ENCODE results near the gene TENT5C.

TENT5C gene

DNA sequence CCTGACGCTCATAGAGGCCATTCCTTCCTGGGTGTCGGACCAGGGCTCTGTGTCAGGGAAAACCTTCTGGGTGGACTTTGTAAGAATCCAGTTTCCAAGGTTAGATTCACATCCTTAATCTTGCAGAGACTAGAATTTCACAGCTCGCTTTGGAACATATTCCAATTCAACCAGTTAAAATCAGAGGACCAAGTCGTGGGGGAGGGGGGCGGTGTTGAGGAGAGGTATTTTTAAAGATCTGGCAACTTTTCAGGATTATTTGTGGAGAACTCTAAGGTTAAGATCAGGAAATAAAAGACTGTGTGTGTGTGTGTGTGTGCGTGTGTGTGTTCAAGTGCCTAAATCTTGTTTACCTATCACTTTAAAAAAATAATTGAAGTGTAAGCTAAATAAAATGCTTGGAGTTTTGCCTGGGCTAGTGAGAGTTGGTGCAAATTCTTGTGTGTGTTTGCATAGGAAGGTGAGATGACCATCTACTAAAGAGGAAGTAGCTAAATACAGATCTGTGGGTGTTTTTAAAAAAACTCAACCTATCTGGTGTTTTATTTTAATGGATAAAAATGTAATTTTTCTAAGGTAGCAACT lies 21.8 kb downstream of the TENT5C start:
- TF ChIP-seq SNAI2 (CRISPR knock-in tag; IDR thresholded peaks at IDR 0.05): no peak
- TF ChIP-seq, protein P1, sequence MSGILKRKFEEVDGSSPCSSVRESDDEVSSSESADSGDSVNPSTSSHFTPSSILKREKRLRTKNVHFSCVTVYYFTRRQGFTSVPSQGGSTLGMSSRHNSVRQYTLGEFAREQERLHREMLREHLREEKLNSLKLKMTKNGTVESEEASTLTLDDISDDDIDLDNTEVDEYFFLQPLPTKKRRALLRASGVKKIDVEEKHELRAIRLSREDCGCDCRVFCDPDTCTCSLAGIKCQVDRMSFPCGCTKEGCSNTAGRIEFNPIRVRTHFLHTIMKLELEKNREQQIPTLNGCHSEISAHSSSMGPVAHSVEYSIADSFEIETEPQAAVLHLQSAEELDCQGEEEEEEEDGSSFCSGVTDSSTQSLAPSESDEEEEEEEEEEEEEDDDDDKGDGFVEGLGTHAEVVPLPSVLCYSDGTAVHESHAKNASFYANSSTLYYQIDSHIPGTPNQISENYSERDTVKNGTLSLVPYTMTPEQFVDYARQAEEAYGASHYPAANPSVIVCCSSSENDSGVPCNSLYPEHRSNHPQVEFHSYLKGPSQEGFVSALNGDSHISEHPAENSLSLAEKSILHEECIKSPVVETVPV (CRISPR knock-in tag; IDR thresholded peaks at IDR 0.05): no peak
- TF ChIP-seq ZNF8 (CRISPR knock-in tag; IDR thresholded peaks at IDR 0.05): no peak
- no peak for TF ChIP-seq ZC3H10 (CRISPR knock-in tag; IDR thresholded peaks at IDR 0.05)
- TF ChIP-seq BACH2 (CRISPR knock-in tag; IDR thresholded peaks at IDR 0.05; ENCODE audit: borderline replicate concordance): no peak
- no peak for TF ChIP-seq CSDC2 (CRISPR knock-in tag; IDR thresholded peaks at IDR 0.05)
- TF ChIP-seq TCF4 (CRISPR knock-in tag; IDR thresholded peaks at IDR 0.05; ENCODE audit: borderline replicate concordance): no peak
- TF ChIP-seq OSR1 (CRISPR knock-in tag; IDR thresholded peaks at IDR 0.05): no peak
- TF ChIP-seq ARNTL (CRISPR knock-in tag; IDR thresholded peaks at IDR 0.05; ENCODE audit: borderline replicate concordance, low read depth): no peak
- TF ChIP-seq ESRRG (CRISPR knock-in tag; IDR thresholded peaks at IDR 0.05): no peak
- TF ChIP-seq, protein P2, sequence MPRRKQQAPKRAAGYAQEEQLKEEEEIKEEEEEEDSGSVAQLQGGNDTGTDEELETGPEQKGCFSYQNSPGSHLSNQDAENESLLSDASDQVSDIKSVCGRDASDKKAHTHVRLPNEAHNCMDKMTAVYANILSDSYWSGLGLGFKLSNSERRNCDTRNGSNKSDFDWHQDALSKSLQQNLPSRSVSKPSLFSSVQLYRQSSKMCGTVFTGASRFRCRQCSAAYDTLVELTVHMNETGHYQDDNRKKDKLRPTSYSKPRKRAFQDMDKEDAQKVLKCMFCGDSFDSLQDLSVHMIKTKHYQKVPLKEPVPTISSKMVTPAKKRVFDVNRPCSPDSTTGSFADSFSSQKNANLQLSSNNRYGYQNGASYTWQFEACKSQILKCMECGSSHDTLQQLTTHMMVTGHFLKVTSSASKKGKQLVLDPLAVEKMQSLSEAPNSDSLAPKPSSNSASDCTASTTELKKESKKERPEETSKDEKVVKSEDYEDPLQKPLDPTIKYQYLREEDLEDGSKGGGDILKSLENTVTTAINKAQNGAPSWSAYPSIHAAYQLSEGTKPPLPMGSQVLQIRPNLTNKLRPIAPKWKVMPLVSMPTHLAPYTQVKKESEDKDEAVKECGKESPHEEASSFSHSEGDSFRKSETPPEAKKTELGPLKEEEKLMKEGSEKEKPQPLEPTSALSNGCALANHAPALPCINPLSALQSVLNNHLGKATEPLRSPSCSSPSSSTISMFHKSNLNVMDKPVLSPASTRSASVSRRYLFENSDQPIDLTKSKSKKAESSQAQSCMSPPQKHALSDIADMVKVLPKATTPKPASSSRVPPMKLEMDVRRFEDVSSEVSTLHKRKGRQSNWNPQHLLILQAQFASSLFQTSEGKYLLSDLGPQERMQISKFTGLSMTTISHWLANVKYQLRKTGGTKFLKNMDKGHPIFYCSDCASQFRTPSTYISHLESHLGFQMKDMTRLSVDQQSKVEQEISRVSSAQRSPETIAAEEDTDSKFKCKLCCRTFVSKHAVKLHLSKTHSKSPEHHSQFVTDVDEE (CRISPR knock-in tag; IDR thresholded peaks at IDR 0.05): no peak
- TF ChIP-seq ZNF565 (CRISPR knock-in tag; conservative IDR thresholded peaks at IDR 0.05; ENCODE audit: low read depth): no peak
- TF ChIP-seq, protein P3, sequence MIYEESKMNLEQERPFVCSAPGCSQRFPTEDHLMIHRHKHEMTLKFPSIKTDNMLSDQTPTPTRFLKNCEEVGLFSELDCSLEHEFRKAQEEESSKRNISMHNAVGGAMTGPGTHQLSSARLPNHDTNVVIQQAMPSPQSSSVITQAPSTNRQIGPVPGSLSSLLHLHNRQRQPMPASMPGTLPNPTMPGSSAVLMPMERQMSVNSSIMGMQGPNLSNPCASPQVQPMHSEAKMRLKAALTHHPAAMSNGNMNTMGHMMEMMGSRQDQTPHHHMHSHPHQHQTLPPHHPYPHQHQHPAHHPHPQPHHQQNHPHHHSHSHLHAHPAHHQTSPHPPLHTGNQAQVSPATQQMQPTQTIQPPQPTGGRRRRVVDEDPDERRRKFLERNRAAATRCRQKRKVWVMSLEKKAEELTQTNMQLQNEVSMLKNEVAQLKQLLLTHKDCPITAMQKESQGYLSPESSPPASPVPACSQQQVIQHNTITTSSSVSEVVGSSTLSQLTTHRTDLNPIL (CRISPR knock-in tag; IDR thresholded peaks at IDR 0.05; ENCODE audit: low read depth): no peak
- TF ChIP-seq ZNF70 (CRISPR knock-in tag; IDR thresholded peaks at IDR 0.05): no peak
- no peak for ATAC-seq

DNA sequence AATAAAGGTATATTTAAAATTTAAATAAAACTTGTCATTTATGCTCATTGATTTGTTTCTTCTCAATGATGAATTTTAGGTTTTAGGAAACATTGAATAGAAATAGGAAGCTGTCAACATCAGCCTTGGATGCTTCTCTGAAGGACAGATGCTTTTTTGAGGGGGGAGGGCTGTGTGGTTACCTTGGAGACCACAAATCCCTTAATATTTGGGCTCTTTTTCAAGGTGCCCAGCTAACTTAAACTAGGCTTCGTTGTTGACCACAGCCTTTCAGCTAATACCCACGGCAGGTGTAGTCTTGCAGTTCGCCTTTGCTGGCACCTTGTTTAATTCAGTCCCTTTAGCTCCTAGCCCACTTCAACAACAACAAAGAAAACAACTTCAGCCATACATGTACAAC lies 22.5 kb downstream of the TENT5C start:
- TF ChIP-seq ESRRG (CRISPR knock-in tag; IDR thresholded peaks at IDR 0.05) (no peak), ZC3H10 (CRISPR knock-in tag; IDR thresholded peaks at IDR 0.05) (no peak), ZNF565 (CRISPR knock-in tag; conservative IDR thresholded peaks at IDR 0.05; ENCODE audit: low read depth) (no peak), SNAI2 (CRISPR knock-in tag; IDR thresholded peaks at IDR 0.05) (no peak), GLIS3 (CRISPR knock-in tag; IDR thresholded peaks at IDR 0.05) (no peak), TOX (CRISPR knock-in tag; IDR thresholded peaks at IDR 0.05; ENCODE audit: borderline replicate concordance) (no peak)
- TF ChIP-seq, protein P4, sequence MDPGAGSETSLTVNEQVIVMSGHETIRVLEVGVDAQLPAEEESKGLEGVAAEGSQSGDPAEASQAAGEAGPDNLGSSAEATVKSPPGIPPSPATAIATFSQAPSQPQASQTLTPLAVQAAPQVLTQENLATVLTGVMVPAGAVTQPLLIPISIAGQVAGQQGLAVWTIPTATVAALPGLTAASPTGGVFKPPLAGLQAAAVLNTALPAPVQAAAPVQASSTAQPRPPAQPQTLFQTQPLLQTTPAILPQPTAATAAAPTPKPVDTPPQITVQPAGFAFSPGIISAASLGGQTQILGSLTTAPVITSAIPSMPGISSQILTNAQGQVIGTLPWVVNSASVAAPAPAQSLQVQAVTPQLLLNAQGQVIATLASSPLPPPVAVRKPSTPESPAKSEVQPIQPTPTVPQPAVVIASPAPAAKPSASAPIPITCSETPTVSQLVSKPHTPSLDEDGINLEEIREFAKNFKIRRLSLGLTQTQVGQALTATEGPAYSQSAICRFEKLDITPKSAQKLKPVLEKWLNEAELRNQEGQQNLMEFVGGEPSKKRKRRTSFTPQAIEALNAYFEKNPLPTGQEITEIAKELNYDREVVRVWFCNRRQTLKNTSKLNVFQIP (CRISPR knock-in tag; IDR thresholded peaks at IDR 0.05; ENCODE audit: borderline replicate concordance, low read depth): no peak
- TF ChIP-seq, protein P3 (CRISPR knock-in tag; IDR thresholded peaks at IDR 0.05; ENCODE audit: low read depth): no peak
- TF ChIP-seq, protein P5, sequence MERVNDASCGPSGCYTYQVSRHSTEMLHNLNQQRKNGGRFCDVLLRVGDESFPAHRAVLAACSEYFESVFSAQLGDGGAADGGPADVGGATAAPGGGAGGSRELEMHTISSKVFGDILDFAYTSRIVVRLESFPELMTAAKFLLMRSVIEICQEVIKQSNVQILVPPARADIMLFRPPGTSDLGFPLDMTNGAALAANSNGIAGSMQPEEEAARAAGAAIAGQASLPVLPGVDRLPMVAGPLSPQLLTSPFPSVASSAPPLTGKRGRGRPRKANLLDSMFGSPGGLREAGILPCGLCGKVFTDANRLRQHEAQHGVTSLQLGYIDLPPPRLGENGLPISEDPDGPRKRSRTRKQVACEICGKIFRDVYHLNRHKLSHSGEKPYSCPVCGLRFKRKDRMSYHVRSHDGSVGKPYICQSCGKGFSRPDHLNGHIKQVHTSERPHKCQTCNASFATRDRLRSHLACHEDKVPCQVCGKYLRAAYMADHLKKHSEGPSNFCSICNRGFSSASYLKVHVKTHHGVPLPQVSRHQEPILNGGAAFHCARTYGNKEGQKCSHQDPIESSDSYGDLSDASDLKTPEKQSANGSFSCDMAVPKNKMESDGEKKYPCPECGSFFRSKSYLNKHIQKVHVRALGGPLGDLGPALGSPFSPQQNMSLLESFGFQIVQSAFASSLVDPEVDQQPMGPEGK (CRISPR knock-in tag; IDR thresholded peaks at IDR 0.05; ENCODE audit: borderline replicate concordance): no peak

More for the DNA sequence above, 22.5 kb downstream of the TENT5C start:
- no peak for ATAC-seq

All from SK-N-SH treated with all-trans-retinoic acid at 6 μM for 48 hours (cell line).